Brain microvascular endothelial cell (primary cell): ENCODE data around the gene CDC42EP1.
A peak's percentile ranks its signal among the peaks of the same experiment; 100 is the strongest.
"Not testable (repeated sequence)": the region's sequence is repeated elsewhere in the genome, so short reads cannot be mapped to it uniquely, and the experiment has no call there.

Experiments used
- DNase-seq: peaks from one replicate; pipeline ENCODE4 v3.0.0-alpha.2; 2020
- H3K27ac ChIP-seq: fragments of 250-450 bp; sonication (Bioruptor Pico); 2 replicates; pipeline ENCODE4 v1.5.1; 2020; ENCODE audit warnings: mild to moderate bottlenecking, moderate library complexity
- H3K27me3 ChIP-seq: fragments of 250-450 bp; sonication (Bioruptor Pico); replicated peaks from 2 replicates; pipeline ENCODE4 v1.5.1; 2020; ENCODE audit warnings: mild to moderate bottlenecking
- H3K36me3 ChIP-seq: fragments of 250-450 bp; sonication (Bioruptor Pico); replicated peaks from 2 replicates; pipeline ENCODE4 v1.5.1; 2020; ENCODE audit warnings: mild to moderate bottlenecking
- H3K4me3 ChIP-seq: 2 replicates; pipeline ENCODE4 v1.5.1; 2011; ENCODE audit warnings: low read depth, mild to moderate bottlenecking, control low read depth, low read length, moderate library complexity
- CTCF ChIP-seq: IDR thresholded peaks from 2 replicates; pipeline ENCODE4 v1.5.1; 2011; ENCODE audit warnings: low read depth, mild to moderate bottlenecking, moderate library complexity, low read length, control low read depth, inconsistent platforms; ENCODE audit errors: missing control alignments
- in situ Hi-C: cut with HindIII; loops from 2 replicates; pipeline ENCODE4 v1.10.0; 2017; ENCODE audit warnings: low sequenced_read_pairs, low pct_ligation_motif_present

CDC42EP1 gene

GRCh38 chr22:37549704-37550059 is 10.6 kb upstream of the CDC42EP1 start:
- Histone ChIP-seq H3K36me3 (no peaks in the 10 kb centered on the region), H3K27ac (no peak overlapping the region), H3K4me3 (no peak overlapping the region), H3K27me3 (no peaks in the 10 kb centered on the region)
- in situ Hi-C loops = no loop called here
- DNase-seq = no peak
- TF ChIP-seq CTCF = peak; percentile 51

- in situ Hi-C loops, DNase-seq, H3K4me3 ChIP-seq, H3K27me3 ChIP-seq, H3K36me3 ChIP-seq, H3K27ac ChIP-seq: not testable (repeated sequence)
Observed at GRCh38 chr22:37550921-37551320, 9.4 kb upstream of the CDC42EP1 start.

- no peak for DNase-seq
- in situ Hi-C loops = no loop called here
- no peak for TF ChIP-seq CTCF
- no peak overlapping the region for H3K4me3 ChIP-seq
- no peaks in the 10 kb centered on the region for H3K27me3 ChIP-seq
- H3K36me3 ChIP-seq = no peaks in the 10 kb centered on the region
- no peak overlapping the region for H3K27ac ChIP-seq
Observed at GRCh38 chr22:37551981-37552380, 8.3 kb upstream of the CDC42EP1 start.

- Histone ChIP-seq H3K27me3 (no peaks in the 10 kb centered on the region), H3K4me3 (no peak overlapping the region), H3K36me3 (no peaks in the 10 kb centered on the region), H3K27ac (no peak overlapping the region)
- no peak for DNase-seq
- in situ Hi-C loops = no loop called here
- no peak for TF ChIP-seq CTCF
Observed at GRCh38 chr22:37552524-37553163, 7.6 kb upstream of the CDC42EP1 start.

- Histone ChIP-seq H3K36me3 (no peaks in the 10 kb centered on the region), H3K27me3 (no peaks in the 10 kb centered on the region), H3K27ac (no peak overlapping the region), H3K4me3 (no peak overlapping the region)
- no peak for DNase-seq
- TF ChIP-seq CTCF = no peak
- in situ Hi-C loops = no loop called here
Observed at GRCh38 chr22:37553725-37554124, 6.6 kb upstream of the CDC42EP1 start.

- DNase-seq = no peak
- Histone ChIP-seq H3K27ac (no peak overlapping the region), H3K36me3 (no peaks in the 10 kb centered on the region), H3K4me3 (no peak overlapping the region), H3K27me3 (no peaks in the 10 kb centered on the region)
- TF ChIP-seq CTCF = no peak
- in situ Hi-C loops = no loop called here
Observed at GRCh38 chr22:37555029-37555428, 5.3 kb upstream of the CDC42EP1 start.
